HCT116 (cell line): Measurements from ENCODE around the gene ZNF462. TPM values are rescaled to one million over a fixed set of nuclear protein-coding genes. Genes with fewer than 3 reads are reported as not detected.

Experiments
- ATAC-seq: fragments of 200-7000 bp; cut with Tn5 transposase; 2 replicates; pipeline ENCODE4 v1.9.1; 2020; ENCODE audit warnings: mild to moderate bottlenecking, moderate library complexity
- BruUV-seq: library from RNA; stranded (reverse); fragments of 400-500 nt; replicated peaks from 2 replicates; lab custom pipeline; 2021; lab: Mats Ljungman, UMichigan
- CTCF ChIA-PET: fragments of 300-600 bp; sonication (Branson Sonifier 250); formaldehyde crosslinking; loops from one replicate; lab custom pipeline; 2021; ENCODE audit warnings: antibody characterized with exemption; lab: Charles Lee
- POLR2A ChIA-PET: fragments of 300-600, 350-600 bp; sonication (Branson Sonifier 250); formaldehyde crosslinking; loops from one replicate; lab custom pipeline; 2021; ENCODE audit warnings: antibody characterized with exemption; lab: Charles Lee
- RAD21 ChIA-PET, 2 experiments: fragments of 300-600 bp; sonication (Branson Sonifier 250); formaldehyde crosslinking; loops; one replicate each; lab custom pipeline; 2023; ENCODE audit warnings: low total read pairs in 2 of 2; ENCODE audit not compliant: uncharacterized antibody in 2 of 2, unreplicated experiment in 2 of 2, low non-redundant PET in 1 of 2; lab: Charles Lee
- DNase-seq: peaks from one replicate; pipeline ENCODE4 v3.0.0-alpha.2; 2010; ENCODE audit warnings: low read depth, low spot score
- H2AFZ ChIP-seq: fragments of 200-600 bp; shearing (Covaris generic), sonication (generic); 2 replicates; pipeline ENCODE4 v1.6.1; 2017; ENCODE audit warnings: low read depth, mixed run types, mixed read lengths, antibody characterized with exemption, low read length; ENCODE audit not compliant: poor library complexity, severe bottlenecking
- H3K27ac ChIP-seq: 2 replicates; pipeline ENCODE4 v1.5.1; 2012; ENCODE audit warnings: low read depth, low read length
- H3K27me3 ChIP-seq: fragments of 200-600 bp; sonication (generic); 2 replicates; pipeline ENCODE4 v1.6.1; 2016; ENCODE audit warnings: mixed run types, low read length, mixed read lengths; ENCODE audit not compliant: insufficient read depth
- H3K36me3 ChIP-seq, 2 experiments: fragments of 200-500 bp in 1 of 2; fragments of 200-600 bp in 1 of 2; sonication (Bioruptor generic) in 1 of 2; sonication (generic) in 1 of 2; 2 replicates each; pipeline versions ENCODE4 v1.5.1 to v1.6.1; 2014 to 2016; ENCODE audit warnings: low read length in 2 of 2, inconsistent platforms in 1 of 2, mixed read lengths in 1 of 2, mixed run types in 1 of 2; ENCODE audit not compliant: insufficient read depth in 2 of 2, control insufficient read depth in 1 of 2
- H3K4me1 ChIP-seq, 2 experiments: fragments of 200-600 bp in 1 of 2; sonication (generic) in 1 of 2; 2 replicates each; pipeline versions ENCODE4 v1.5.1 to v1.6.1; 2012 to 2017; ENCODE audit warnings: low read length in 2 of 2, inconsistent platforms in 1 of 2, mild to moderate bottlenecking in 1 of 2, mixed read lengths in 1 of 2, mixed run types in 1 of 2, moderate library complexity in 1 of 2; ENCODE audit not compliant: insufficient read depth in 2 of 2, control insufficient read depth in 1 of 2
- H3K4me2 ChIP-seq: fragments of 200-600 bp; sonication (generic); 2 replicates; pipeline ENCODE4 v1.6.1; 2017; ENCODE audit warnings: mixed run types, low read length, mixed read lengths
- H3K4me3 ChIP-seq, 2 experiments: fragments of 200-600 bp in 1 of 2; sonication (generic) in 1 of 2; replicated peaks in 1 of 2; 2 replicates each; pipeline ENCODE4 v1.5.1; 2011 to 2016; ENCODE audit warnings: low read length in 2 of 2, control low read depth in 1 of 2, low read depth in 1 of 2, mild to moderate bottlenecking in 1 of 2, mixed read lengths in 1 of 2, mixed run types in 1 of 2
- H3K79me2 ChIP-seq: fragments of 200-600 bp; sonication (generic); 2 replicates; pipeline ENCODE4 v1.6.1; 2017; ENCODE audit warnings: mild to moderate bottlenecking, mixed run types, low read length, moderate library complexity, mixed read lengths; ENCODE audit not compliant: insufficient read depth
- H3K9ac ChIP-seq: fragments of 200-600 bp; sonication (generic); 2 replicates; pipeline ENCODE4 v1.6.1; 2016; ENCODE audit warnings: low read length, mixed read lengths
- H3K9me2 ChIP-seq: fragments of 200-600 bp; sonication (generic), shearing (Covaris generic); 2 replicates; pipeline ENCODE4 v1.6.1; 2017; ENCODE audit warnings: mixed run types, mild to moderate bottlenecking, moderate library complexity; ENCODE audit not compliant: insufficient read depth
- H3K9me3 ChIP-seq, 2 experiments: fragments of 200-500 bp in 1 of 2; fragments of 200-600 bp in 1 of 2; sonication (Bioruptor generic) in 1 of 2; sonication (generic) in 1 of 2; 2 replicates each; pipeline ENCODE4 v1.6.1; 2014 to 2017; ENCODE audit warnings: low read length in 2 of 2, mixed read lengths in 2 of 2, inconsistent platforms in 1 of 2, low read depth in 1 of 2, mild to moderate bottlenecking in 1 of 2, mixed run types in 1 of 2, moderate library complexity in 1 of 2; ENCODE audit not compliant: control insufficient read depth in 1 of 2, insufficient read depth in 1 of 2
- H4K20me1 ChIP-seq: fragments of 200-600 bp; sonication (generic), shearing (Covaris generic); 2 replicates; pipeline ENCODE4 v1.6.1; 2017; ENCODE audit warnings: mixed run types, mild to moderate bottlenecking, moderate library complexity; ENCODE audit not compliant: insufficient read depth
- CBX3 ChIP-seq: IDR thresholded peaks from 2 replicates; pipeline ENCODE4 v1.6.1; 2012; ENCODE audit warnings: low read depth
- CEBPB ChIP-seq: IDR thresholded peaks from 2 replicates; pipeline ENCODE4 v1.6.1; 2012; ENCODE audit warnings: low read depth
- ELF1 ChIP-seq: IDR thresholded peaks from 2 replicates; pipeline ENCODE4 v1.6.1; 2012; ENCODE audit warnings: low read depth, borderline replicate concordance
- EZH2 ChIP-seq: fragments of 200-600 bp; sonication (generic); IDR thresholded peaks from 2 replicates; pipeline ENCODE4 v1.6.1; 2017; ENCODE audit warnings: antibody characterized with exemption, mixed run types
- EZH2phosphoT487 ChIP-seq: fragments of 200-600 bp; IDR thresholded peaks from 2 replicates; pipeline ENCODE4 v1.6.1; 2018; ENCODE audit warnings: antibody characterized with exemption, borderline replicate concordance
- MAX ChIP-seq: IDR thresholded peaks from 2 replicates; pipeline ENCODE4 v1.6.1; 2012
- POLR2A ChIP-seq: IDR thresholded peaks from 2 replicates; pipeline ENCODE4 v1.7.0; 2011; ENCODE audit warnings: borderline replicate concordance; ENCODE audit not compliant: insufficient read depth, insufficient read length; ENCODE audit errors: extremely low read depth
- RAD21 ChIP-seq: IDR thresholded peaks from 2 replicates; pipeline ENCODE4 v1.6.1; 2012; ENCODE audit warnings: low read depth, mild to moderate bottlenecking
- SIN3A ChIP-seq: IDR thresholded peaks from 2 replicates; pipeline ENCODE4 v1.6.1; 2012; ENCODE audit warnings: low read depth
- TCF7L2 ChIP-seq: IDR thresholded peaks from 2 replicates; pipeline ENCODE4 v1.7.0; 2011; ENCODE audit warnings: borderline replicate concordance, inconsistent platforms; ENCODE audit not compliant: insufficient read depth, insufficient read length; ENCODE audit errors: extremely low read depth
- YY1 ChIP-seq: IDR thresholded peaks from 2 replicates; pipeline ENCODE4 v1.6.1; 2011; ENCODE audit warnings: low read length, low read depth, moderate library complexity, mild to moderate bottlenecking; ENCODE audit not compliant: insufficient replicate concordance; ENCODE audit errors: extremely low read depth
- ZFX ChIP-seq: fragments of 450-650 bp; IDR thresholded peaks from 2 replicates; pipeline ENCODE4 v1.6.1; 2017
- ZNF274 ChIP-seq: fragments of 200-500 bp; sonication (Bioruptor generic); IDR thresholded peaks from 2 replicates; pipeline ENCODE4 v1.6.1; 2014; ENCODE audit warnings: mild to moderate bottlenecking, low read depth, low read length, inconsistent platforms
- intact Hi-C: fragments of 100-400 bp; cut with micrococcal nuclease; formaldehyde crosslinking; loops from 2 replicates; pipeline ENCODE4 v1.10.0; 2022
- total RNA-seq: library from RNA; stranded (reverse); gene quantifications from one replicate; pipeline ENCODE4 v1.2.1, GENCODE V29; 2021; ENCODE audit not compliant: unreplicated experiment
- TF ChIP-seq, protein P1 (sequence below): IDR thresholded peaks from 2 replicates; pipeline ENCODE4 v1.6.1; 2012

ZNF462 gene
- total RNA-seq, 1 experiment from 2014 or later, result 18.1 TPM

GRCh38 chr9:106869458-106869857 is 6.5 kb downstream of the ZNF462 start:
- Histone ChIP-seq H3K27me3 (no peaks in the 10 kb centered on the region), H3K27ac (no peak overlapping the region), H4K20me1 (no peaks in the 10 kb centered on the region), H3K4me3 (no peak overlapping the region), H3K4me2 (no peak overlapping the region), H3K36me3 (no peaks in the 10 kb centered on the region), H2AFZ (no peak overlapping the region), H3K4me1 (no peaks in the 10 kb centered on the region), H3K9me2 (no peaks in the 10 kb centered on the region), H3K9me3 (no peaks in the 10 kb centered on the region), H3K9ac (no peak overlapping the region), H3K79me2 (peaks cover 14% of the 10 kb centered on the region; the same call in 1 of the 2 replicates)
- CTCF ChIA-PET, result no interaction called here
- TF ChIP-seq TCF7L2, result no peak
- TF ChIP-seq, protein P1, sequence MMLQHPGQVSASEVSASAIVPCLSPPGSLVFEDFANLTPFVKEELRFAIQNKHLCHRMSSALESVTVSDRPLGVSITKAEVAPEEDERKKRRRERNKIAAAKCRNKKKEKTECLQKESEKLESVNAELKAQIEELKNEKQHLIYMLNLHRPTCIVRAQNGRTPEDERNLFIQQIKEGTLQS, result no peak
- no peak for TF ChIP-seq POLR2A
- TF ChIP-seq MAX, result no peak
- no peak for TF ChIP-seq CBX3
- TF ChIP-seq ZNF274, result no peak
- TF ChIP-seq ZFX, result no peak
- no peak for TF ChIP-seq YY1
- no peak for TF ChIP-seq EZH2
- TF ChIP-seq EZH2phosphoT487, result no peak
- no peak for TF ChIP-seq SIN3A
- TF ChIP-seq CEBPB, result no peak
- no peak for TF ChIP-seq ELF1
- no peak for TF ChIP-seq RAD21
- POLR2A ChIA-PET, result no interaction called here
- ATAC-seq (no peak), DNase-seq (no peak)
- RAD21 ChIA-PET, result no interaction called here
- BruUV-seq, result no TSS peak
- intact Hi-C loops, result loop anchor here (10.0 kb wide), 1 partner anchor 225 kb away; no protein-coding TSS in a partner anchor
